CD4-positive, alpha-beta T cell treated with Interleukin-21 for 1 hour (primary cell): Measurements from ENCODE around the gene RYR3.

ENCODE experiments used
- DNase-seq: peaks from one replicate; pipeline ENCODE4 v3.0.0-alpha.2; 2020

The RYR3 gene

DNA sequence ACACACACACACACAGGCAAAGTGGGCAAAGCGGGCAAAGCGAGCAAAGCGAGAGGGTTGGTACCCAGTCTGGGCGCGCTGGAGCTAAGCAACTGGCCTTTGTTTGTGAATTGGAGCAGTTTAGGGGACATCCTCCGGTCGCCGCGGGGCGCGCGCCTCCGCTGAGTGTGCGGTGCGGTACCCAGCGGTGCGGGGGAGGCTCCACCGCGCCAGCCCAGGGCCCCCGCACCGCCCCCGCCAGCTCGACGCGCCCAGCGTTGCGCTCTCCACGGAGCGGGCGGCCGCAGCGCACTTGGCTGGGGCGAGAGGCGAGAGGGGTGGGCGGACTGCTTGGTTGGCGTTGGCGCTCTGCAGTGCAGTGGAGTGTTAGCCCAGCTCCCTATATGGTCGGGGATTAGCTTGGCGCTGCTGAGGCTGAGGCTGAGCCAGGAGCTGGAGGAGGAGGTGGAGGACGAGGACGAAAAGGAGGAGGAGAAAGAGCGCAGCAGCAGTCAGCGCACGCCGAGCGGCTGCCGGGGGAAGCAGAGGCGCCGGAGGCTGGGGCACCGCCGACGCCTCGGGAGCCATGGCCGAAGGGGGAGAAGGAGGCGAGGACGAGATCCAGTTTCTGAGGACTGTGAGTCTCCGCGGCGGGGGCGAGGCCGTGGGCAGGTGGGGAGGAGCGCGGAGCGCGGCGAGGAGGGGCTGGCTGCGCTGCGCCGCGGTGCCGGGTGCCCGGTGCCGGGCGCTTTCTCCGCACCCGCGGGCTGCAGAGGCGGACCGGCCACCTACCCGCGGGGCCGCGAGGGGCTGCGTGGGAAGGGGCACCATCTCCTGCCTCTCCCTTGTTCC is at the start of gene RYR3:
RYR3 (plus strand) TSS at position 487 of the 831 bp plus-strand sequence; CDS start at position 566, 79 bp downstream.
- no peak for DNase-seq

DNA sequence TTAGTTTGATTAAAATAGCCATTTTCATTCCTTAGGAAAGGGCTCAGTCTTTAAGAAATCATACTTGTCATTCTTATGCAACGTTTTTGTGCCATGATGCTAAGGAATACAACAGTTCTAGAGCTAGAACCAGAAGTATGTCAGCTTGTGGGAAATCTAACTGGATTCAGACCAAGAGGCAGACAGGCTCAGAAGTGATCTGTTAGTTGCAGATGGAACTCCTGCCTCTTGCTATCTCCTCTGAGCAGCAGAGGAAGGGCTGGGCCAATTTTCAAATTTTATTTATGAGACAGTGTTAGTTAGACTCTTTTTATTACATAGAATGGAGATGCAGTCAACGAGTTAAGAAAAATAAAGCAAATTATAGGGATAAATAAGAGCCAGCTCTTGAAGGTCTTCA is 48.5 kb upstream of the RYR3 start:
- DNase-seq = no peak

DNA sequence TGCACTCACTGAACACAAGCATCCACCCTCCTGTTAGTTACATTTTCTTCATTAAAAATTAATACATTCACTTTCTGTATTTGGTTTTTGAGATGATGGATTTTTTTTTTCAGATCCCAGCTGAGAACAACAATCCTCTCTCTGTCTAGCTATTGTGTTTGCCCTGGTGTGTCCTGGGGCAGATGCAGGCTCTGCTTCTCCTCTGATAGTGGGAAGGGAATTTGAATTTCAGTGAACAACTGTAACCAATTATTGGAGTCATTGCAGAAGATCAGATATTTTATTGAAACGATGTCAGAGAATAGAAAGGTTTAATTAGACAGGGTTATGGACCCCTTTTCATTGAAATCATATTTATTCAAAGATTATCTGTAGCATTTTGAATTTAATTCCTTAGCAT is 33.1 kb upstream of the RYR3 start:
- DNase-seq = no peak

DNA sequence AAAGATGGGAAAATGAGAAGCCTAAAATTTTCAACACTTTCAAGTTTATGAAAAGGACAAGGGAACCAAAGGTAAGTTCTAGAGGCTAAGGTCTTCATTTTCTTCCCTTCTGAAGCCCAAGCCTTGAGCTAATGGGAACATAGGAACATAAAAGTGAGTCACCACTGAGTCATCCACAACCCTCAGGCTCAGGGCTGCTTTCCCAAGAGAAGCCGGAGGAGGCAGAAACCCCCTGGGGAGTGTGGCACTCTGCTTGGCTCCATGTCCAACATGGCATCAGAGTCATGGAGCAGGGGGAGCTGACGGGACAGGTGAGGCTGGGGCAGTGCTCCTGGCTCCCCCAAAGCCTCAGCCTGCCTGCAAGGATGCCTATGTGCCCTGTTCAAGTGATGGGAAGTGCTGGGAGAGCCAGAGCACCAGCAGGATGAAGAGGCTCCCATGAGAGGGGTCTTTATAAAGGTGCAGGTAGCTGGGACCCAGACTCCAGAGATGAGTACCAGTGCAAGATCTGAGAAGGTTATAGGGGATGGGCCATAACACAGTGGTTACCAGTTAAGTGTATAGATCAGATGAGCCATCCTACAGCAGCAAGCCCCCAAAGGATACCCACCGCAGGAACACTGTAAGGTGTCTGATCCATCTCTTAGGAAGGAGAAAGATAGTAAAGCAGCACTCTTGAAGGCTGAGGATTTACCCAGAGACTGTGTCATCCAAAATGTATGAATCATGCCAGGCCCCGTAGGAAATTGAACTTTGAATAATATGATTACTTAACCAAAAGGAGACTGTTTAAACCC is 31.8 kb upstream of the RYR3 start:
- DNase-seq = no peak

DNA sequence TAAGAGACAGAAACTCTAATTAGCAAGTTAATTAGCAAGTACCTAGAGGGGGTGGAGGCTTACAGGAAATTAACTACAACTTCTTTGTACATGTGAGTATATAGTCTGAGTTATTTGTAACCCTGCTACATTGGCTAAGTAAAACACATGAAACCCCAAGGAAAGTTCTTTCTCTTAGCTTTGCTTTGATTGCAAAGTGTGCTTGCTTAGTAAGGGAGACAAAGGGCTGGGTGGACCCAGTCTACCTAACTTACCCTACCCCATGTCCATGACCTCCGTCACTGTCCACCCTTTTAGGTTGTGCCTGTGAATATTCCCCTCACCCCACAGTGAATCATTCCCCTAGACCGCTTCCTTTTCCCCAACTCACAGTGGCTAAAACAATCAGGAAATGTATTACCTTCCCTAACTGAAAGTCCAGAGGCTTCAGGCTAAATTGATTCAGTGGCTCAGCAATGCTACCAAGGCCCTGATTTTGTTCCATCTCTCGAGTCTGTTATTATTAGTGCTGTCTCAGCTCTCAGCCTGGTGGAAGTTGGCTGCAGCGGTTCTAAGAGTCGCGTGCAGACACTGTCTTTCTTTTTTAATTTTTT is 31.1 kb upstream of the RYR3 start:
- DNase-seq = no peak

DNA sequence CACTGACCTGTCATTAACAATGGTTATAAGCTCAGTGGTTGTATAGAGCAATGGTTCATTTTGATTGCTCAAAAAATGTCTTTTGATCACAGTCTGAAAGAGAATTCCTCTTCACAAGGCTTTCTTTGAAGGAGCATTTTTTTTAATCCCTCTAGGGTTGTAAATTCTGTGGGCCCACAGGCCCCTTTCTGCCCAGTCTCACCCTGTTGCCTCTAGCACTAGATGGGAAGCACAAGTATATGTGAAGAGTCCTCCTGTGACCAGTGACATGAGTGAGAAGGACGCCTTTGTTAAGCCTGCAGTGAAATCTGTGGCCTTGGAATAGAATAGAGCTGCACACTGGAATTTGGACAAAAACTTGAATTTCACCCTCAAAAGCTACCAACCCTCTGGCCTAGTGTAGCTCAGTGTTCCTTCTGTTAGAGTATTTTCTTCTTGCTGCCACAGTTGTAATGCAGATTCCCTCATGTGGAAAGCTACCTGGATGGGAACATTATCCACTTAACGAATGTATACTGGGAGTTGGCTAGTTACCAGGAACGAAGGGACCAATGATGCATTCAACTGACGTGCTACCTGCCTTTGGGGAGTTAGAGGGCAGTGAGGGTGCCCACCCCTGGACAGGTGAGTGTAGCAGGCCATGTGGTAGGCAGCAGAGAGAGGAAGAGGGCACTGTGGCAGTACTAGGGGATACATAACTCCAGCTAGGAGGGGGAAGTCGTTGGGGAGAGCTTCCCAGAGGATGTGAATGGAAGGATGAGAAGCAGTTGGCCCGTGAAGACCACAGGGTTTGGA is 28.3 kb upstream of the RYR3 start:
- DNase-seq = no peak

DNA sequence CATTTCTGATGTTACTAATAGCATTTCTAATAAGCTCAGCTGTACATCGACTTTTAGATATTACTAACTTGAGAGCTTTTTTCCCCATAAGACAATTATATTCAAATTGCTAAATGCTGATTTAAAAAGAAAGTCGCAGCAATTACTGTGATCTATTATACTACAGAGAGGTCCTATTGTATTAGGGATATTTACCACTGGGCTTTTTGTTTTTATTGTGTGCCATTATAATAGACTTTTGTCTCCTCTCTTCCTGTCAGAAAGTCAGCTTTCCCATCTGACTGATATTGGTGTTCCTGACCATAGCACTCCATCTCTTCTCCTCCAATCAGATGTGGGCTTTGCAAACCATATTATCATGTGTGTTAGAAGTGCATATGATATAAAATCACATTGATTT is 27.2 kb upstream of the RYR3 start:
- DNase-seq = no peak

DNA sequence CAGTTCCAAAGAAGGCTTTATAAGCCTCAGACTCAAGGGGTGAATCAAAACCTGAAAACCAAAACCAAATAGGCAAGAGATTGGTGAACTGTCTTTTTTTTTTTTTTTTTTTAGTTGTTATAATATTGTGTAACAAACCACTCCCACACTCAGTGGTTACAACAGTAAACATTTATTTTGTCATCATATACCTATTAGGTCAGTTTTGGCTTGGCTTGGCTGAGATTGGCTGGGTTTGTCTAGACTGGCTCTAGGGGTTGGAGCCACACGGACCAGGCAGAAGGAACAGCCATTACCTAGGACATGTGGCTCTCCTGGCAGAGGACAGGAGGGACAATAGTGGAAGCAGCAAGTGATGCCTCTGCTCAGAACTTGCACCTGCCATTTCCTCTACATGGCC is 26.4 kb upstream of the RYR3 start:
- no peak for DNase-seq

DNA sequence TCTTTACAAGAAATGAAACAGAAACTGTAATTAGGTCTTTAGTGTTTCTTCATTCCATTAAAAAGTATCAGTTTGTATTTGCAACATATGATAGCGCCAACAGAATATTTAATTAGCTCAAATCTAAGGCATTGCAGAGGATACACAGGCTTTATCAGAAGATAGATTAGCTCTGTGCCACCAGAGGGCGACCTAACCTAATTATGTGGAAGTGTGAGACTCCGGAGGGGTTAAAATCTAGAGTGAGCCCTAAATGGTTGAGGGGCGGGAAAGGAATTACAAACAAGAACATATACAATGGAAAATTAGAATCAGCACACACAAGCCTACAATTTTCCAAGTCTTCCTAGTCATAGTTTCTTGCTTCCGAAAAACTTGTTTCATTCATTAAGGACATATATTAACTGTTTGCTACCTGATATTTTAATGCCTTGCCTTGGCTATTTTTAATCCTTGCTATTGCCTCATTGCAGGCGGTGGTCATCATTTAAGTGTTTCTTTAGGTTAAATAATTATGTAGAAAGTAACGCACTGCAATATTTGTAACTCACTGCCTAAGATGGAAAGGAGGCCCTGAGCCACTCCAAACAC is 18.0 kb upstream of the RYR3 start:
- peak; percentile 4 for DNase-seq

DNA sequence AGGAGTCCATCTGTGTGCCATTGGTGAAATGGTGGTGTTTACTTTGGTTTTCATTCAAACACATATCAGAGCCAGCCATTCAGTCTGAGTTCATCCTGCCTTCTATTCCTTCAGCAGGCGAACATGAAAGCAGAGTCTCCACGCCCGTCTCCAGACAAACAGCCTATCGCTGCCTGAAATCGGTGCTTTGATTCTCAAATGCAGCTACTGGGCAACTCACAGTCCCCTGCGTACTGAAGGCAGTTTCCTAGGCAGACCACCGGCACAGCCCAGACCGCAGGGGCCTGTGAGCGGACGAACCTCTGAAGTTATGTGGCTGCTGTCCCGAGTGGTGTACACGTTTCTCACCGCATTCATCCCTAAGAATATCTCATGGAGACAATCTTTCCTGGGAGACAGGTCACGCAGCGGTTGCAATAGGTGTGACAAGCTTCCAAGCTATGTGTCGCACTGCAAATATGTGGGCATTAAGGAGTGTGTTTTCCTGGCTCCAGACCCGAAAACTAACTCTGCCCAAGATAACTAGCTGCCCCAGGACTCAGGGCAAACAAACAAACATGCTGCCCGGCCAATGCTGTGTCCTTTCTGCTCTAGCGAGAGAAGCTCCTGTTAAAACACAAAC is 16.9 kb upstream of the RYR3 start:
- DNase-seq = no peak

DNA sequence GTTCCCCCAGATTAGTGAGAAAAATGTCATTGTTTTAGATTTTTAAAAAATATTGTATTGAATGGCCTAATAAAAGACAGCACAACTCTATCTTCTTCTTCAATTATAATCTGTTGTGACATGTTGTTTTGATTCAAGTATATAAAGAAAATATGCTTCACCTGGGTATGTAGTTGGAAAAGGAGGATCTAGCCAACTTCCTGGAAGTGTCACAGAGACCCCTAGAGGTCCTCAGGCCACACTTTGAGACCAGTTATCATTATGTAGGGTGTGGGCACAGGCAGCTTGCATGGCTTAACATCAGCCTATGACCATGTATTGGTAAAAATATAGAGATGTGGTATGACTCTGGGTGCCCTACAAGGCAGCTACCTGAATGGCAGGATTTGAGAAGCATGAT is 14.7 kb upstream of the RYR3 start:
- no peak for DNase-seq

DNA sequence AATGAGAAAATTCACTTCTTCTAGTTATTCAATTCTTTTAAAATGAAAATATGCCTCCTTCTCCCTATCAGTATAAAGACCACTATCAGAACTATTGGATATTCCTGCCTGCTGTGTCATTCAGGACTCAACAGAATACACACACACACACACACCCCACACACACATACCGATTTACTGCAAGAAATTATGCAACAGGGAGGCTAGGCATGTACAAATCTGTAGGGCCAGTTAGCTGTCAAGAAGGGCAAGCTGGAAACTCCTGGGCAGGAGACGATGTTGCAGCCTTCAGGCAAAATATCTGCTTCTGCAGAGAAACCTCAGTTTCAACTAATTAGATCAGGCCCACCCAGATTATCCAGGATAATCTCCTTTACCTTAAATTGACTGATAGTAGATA is 13.9 kb upstream of the RYR3 start:
- no peak for DNase-seq

DNA sequence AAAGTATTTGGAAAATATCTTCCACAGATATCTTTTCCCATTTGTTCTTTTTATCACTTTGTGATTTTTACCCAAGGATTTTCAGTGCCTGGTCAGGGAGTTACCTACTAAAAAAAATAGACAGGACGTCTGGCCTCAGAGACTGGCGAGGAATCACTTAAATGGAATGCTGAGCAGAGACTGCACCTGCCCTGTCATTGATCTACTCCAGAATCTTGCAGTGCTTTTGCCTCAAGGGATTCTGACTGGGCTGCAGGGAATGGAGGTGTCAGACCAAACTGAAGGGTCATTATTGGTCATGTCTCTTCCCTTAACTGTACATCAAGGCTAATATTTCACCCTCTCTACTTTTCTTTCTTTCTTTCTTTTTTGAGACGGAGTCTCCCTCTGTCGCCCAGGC is 12.1 kb upstream of the RYR3 start:
- no peak for DNase-seq

DNA sequence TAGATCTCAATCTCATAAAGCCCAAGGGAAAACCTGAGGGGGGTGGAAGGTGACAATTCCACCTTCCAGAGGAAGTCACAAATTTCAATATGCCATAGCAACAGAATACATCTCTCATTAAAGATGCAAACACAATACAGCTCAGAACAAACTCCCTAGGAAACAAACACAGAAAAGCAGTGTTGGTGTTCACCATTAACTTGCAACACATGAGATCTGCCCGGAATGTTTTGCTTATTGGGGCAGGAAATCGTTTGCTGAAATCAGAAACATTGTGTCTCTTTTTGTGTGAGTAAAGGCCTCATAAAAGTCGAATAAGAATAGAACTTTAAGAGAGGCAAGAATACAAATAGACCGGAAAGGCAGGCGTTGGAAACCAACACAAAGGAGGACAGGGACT is 5.8 kb upstream of the RYR3 start:
- no peak for DNase-seq

DNA sequence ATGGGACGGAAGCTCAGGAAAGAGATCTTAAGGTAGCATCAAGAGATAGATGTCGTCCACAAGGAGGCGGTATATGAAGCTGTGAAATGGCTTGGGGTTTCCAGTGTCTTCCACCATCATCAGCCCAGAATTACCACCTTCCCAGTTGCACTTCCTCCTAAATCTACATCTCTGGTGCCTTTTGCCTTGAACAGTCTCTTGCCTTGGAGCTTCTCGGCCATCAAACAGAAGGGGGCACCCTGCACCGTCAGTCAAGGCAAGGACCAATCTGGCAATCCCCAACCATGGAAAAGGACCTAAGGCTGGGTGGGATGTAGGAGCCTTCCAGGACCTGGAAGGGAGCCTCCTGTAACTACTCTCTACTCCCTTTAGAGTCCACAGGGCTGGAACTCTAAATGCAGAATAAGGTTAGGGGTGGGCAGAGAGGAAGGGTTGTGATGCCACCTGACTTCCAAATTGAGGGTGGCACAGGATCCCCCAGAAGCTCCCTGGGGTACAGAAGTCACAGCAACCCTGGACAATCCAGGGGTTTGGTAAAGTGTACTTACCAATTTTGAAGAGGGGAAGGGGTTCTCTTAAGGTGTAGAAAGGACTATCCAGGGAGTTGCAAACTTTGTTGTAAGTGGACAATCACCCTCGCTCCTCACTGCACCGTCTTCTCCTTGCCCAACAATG is 1.0 kb upstream of the RYR3 start:
- no peak for DNase-seq

DNA sequence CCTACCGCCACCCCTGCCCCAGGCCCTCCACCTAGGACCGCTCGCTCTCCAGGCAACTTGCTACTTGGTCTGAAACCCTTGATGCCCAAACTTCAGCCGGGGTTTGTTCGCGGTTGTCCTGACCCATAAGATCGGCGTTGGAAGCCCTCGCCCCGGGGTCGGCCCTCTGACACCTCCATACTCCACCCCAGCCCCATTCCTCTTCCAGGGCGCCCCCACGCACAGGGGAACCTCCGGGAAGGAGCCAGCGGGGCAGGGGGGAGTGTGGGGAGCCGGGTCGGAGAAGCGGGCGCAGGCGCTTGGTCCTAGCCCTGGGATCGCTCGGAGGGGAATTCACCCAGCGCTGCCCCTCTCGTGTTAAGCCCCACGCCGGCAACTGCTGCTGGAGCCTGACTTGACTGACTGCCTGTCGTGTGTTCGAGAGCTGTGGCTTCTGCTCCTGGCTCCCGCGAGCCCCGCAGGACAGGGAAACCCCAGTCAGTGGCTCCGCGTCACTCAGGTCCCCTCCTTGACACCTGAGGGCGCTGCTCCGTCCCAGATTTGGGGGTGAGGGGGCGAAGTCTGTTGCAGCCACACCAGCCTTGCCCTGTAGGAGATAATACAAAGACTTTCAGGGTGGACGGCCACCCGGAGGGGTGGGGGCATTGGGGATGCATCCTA is 675 bp downstream of the RYR3 start:
- no peak for DNase-seq

DNA sequence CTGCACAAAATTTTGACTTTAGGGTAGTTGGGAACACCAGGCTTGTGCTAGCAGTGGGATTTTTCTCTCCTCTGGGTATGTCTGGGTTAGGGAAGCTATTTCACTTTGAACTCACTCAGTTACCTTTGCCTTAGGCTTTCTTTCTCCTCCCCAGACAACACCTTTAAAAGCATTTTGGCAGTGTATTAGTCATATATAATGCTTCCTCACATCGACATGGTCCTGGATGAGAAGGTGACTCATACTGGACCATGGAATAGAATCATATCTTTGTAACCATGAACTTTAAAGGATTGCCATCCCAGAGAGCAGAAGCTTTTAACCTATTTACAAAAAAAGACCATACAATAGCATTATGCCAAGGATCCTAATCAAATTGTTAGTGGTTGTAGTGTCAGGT is 2.7 kb downstream of the RYR3 start:
- DNase-seq = no peak

DNA sequence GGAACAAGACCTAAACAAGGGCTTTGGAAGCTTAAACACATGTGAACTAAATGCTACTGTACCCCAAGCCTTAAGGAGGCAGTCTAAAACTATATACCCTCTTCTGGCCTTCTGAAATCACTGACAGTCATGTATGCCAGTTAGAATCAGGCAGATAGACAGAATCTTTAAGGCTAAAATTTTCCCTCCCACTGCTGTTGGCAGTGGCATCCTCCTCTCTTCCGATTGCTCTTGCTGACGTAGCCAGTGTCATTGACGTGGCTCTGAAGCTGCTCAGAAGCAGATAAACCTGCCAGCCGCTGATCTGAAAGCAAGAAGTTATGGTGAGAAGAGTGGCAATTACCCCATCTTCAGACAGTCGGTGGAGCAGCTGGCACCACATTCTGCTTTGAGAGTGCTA is 3.3 kb downstream of the RYR3 start:
- no peak for DNase-seq

DNA sequence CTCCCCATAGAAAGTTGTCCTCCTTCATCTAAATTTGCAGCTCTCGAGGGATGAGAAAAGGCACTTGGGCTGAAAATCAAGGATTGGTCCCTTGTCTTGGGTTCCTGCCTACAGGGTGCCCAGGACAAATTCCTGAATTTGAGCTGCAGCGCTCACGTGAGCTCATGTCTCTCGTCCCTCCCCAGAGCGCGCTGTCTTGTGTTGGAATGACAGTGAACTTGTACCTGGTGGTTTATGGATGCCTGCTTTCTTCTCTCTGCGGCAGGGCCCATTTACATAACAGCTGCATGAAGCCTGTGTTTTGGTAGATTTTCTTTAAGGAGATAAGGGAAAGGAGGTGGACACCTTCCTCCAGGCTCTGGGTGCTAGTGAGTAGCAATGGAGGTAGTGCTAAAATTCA is 4.3 kb downstream of the RYR3 start:
- no peak for DNase-seq

DNA sequence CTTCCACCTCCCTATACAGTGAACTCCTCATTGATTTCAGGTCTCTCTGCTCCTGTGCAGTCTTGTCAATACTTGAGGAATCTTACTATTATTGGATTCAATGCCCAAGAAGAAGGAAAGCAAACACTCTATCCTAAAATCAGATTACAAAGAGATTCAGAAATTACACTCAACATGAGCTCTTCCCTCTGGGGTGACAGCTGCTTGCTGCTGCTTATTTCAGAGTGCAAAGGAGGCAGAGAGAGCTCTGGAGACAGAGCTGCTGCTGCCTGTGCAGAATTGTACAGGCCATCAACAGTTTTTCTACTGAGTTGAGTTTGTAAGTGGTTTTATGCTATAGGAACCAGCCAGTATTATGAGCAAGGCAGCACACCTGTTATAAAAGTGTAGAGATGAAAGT is 7.1 kb downstream of the RYR3 start:
- no peak for DNase-seq

DNA sequence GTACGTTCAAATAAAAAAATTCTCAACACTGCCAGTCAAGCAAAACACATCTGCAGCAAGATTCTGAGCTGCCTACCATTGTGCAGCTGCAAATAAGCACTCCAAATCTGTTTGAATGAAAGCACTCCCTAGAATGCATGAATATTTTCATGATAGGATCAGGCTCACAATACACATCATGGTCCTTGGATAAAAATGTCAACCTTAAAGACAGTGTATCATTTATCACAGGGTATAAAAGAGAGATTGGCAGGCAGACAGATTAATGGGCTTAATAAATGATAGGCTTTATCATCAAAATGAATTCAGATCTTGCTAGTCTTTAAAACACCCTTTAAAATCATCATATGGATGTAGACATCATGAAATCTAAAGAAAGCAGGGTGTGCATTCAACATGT is 9.2 kb downstream of the RYR3 start:
- DNase-seq = no peak
